Stimulated activated CD4-positive, alpha-beta T cell treated with anti-CD3 and anti-CD28 coated beads, Interleukin-12 subunit alpha, Interleukin-12 subunit beta, amount 100 ng/mL, for 48 hours (primary cell): ENCODE results near the gene EWSR1.
"Not testable (repeated sequence)": the region's sequence is repeated elsewhere in the genome, so short reads cannot be mapped to it uniquely, and the experiment has no call there.

Experiments used
- DNase-seq, 3 donors: peaks; one replicate each; pipeline ENCODE4 v3.0.0-alpha.2; 2020; ENCODE audit warnings: low read depth in 2 of 3, low spot score in 1 of 3

Gene EWSR1

GRCh38 chr22:29267858-29268510 lies at the start of gene EWSR1, which contains the start of gene RHBDD3:
Gene EWSR1, plus strand, starts transcription at chr22:29268268. Its CDS starts 69 bp downstream, at chr22:29268337.
Gene RHBDD3, minus strand, starts transcription at chr22:29267981. Its CDS starts 2,355 bp downstream, at chr22:29265626.
- DNase-seq: peak; percentile 93 to 96 (median 94)

- no peak for DNase-seq
Observed at GRCh38 chr22:29218758-29219408, 49.2 kb upstream of the EWSR1 start.

- not testable (repeated sequence) for DNase-seq
Observed at GRCh38 chr22:29219409-29219782, 48.7 kb upstream of the EWSR1 start.

- no peak for DNase-seq
Observed at GRCh38 chr22:29219881-29220670, 48.0 kb upstream of the EWSR1 start.

- no peak for DNase-seq
Observed at GRCh38 chr22:29224121-29224858, 43.8 kb upstream of the EWSR1 start.

GRCh38 chr22:29224859-29225410 lies 43.1 kb upstream of the EWSR1 start:
- no peak for DNase-seq

GRCh38 chr22:29225422-29226090 lies 42.5 kb upstream of the EWSR1 start:
- DNase-seq: no peak

GRCh38 chr22:29226351-29226981 lies 41.6 kb upstream of the EWSR1 start:
- DNase-seq: no peak

- DNase-seq: no peak
Observed at GRCh38 chr22:29230972-29231875, 36.8 kb upstream of the EWSR1 start.

- DNase-seq: no peak
Observed at GRCh38 chr22:29231971-29232959, 35.8 kb upstream of the EWSR1 start.

GRCh38 chr22:29233277-29233877 lies 34.7 kb upstream of the EWSR1 start:
- no peak for DNase-seq

GRCh38 chr22:29240481-29240880 lies 27.6 kb upstream of the EWSR1 start:
- DNase-seq: not testable (repeated sequence)

- DNase-seq: no peak
Observed at GRCh38 chr22:29243874-29244446, 24.1 kb upstream of the EWSR1 start.

- no peak for DNase-seq
Observed at GRCh38 chr22:29244785-29245625, 23.1 kb upstream of the EWSR1 start.

- DNase-seq: peak; percentile 52 to 70 (median 61)
Observed at GRCh38 chr22:29245626-29246385, 22.3 kb upstream of the EWSR1 start.
